HEK293 (cell line): ENCODE data around the gene PRDM5.

Experiments used
- ZNF121 ChIP-seq: fragments of 450-650 bp; formaldehyde crosslinking; IDR thresholded peaks from 2 replicates; pipeline ENCODE4 v1.5.1; 2016; ENCODE audit warnings: missing biosample characterization, missing genetic modification characterization
- ZNF23 ChIP-seq: fragments of 450-650 bp; formaldehyde crosslinking; IDR thresholded peaks from 2 replicates; pipeline ENCODE4 v1.5.1; 2016; ENCODE audit warnings: missing biosample characterization, missing genetic modification characterization, borderline replicate concordance
- TF ChIP-seq, protein P1 (sequence below): fragments of 450-650 bp; formaldehyde crosslinking; IDR thresholded peaks from 2 replicates; pipeline ENCODE4 v1.5.1; 2016; ENCODE audit warnings: missing biosample characterization, missing genetic modification characterization

DNA sequence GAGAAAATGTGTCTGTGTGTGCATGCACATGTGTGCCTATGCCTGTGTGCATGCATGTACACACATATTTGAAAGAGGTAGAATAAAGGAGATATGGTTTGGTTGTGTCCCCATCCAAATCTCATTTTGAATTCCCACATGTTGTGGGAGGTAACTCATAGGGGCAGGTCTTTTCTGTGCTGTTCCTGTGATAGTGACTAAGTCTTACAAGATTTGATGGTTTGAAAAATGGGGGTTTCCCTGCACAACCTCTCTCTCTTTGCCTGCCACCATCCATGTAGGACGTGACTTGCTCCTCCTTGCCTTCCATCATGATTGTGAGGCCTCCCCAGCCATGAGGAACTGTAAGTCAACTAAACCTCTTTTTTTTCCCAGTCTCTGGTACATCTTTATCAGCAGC lies 87.2 kb downstream of the PRDM5 start:
- TF ChIP-seq, protein P1, sequence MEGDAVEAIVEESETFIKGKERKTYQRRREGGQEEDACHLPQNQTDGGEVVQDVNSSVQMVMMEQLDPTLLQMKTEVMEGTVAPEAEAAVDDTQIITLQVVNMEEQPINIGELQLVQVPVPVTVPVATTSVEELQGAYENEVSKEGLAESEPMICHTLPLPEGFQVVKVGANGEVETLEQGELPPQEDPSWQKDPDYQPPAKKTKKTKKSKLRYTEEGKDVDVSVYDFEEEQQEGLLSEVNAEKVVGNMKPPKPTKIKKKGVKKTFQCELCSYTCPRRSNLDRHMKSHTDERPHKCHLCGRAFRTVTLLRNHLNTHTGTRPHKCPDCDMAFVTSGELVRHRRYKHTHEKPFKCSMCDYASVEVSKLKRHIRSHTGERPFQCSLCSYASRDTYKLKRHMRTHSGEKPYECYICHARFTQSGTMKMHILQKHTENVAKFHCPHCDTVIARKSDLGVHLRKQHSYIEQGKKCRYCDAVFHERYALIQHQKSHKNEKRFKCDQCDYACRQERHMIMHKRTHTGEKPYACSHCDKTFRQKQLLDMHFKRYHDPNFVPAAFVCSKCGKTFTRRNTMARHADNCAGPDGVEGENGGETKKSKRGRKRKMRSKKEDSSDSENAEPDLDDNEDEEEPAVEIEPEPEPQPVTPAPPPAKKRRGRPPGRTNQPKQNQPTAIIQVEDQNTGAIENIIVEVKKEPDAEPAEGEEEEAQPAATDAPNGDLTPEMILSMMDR (tag by site-specific recombination): no peak
- TF ChIP-seq ZNF121 (tag by site-specific recombination): no peak
- TF ChIP-seq ZNF23 (tag by site-specific recombination): no peak
